HepG2 (cell line): ENCODE data around the gene FGF19. TPM values are rescaled to one million over a fixed set of nuclear protein-coding genes. Genes with fewer than 3 reads are reported as not detected.

Experiments
- BRCA1 ChIP-seq: sonication (generic); formaldehyde crosslinking; IDR thresholded peaks from 2 replicates; pipeline ENCODE4 v1.4.0; 2020; ENCODE audit warnings: missing genetic modification reagents
- CBX5 ChIP-seq: sonication (generic); formaldehyde crosslinking; IDR thresholded peaks from 2 replicates; pipeline ENCODE4 v1.4.0; 2020; ENCODE audit warnings: missing genetic modification reagents, borderline replicate concordance
- EED ChIP-seq: sonication (generic); formaldehyde crosslinking; IDR thresholded peaks from 2 replicates; pipeline ENCODE4 v1.5.0; 2020; ENCODE audit warnings: mild to moderate bottlenecking, missing genetic modification reagents
- JUN ChIP-seq: sonication (generic); formaldehyde crosslinking; IDR thresholded peaks from 2 replicates; pipeline ENCODE4 v1.4.0; 2020; ENCODE audit warnings: mild to moderate bottlenecking, missing genetic modification reagents
- KDM2A ChIP-seq: sonication (generic); formaldehyde crosslinking; IDR thresholded peaks from 2 replicates; pipeline ENCODE4 v1.4.0; 2020; ENCODE audit warnings: low read depth, missing genetic modification reagents, borderline replicate concordance
- MEIS1 ChIP-seq: sonication (generic); formaldehyde crosslinking; IDR thresholded peaks from 2 replicates; pipeline ENCODE4 v1.9.0; 2021; ENCODE audit warnings: mild to moderate bottlenecking, missing genetic modification reagents, moderate library complexity, borderline replicate concordance
- SAFB2 ChIP-seq: sonication (generic); formaldehyde crosslinking; IDR thresholded peaks from 2 replicates; pipeline ENCODE4 v1.5.1; 2020; ENCODE audit warnings: missing genetic modification reagents, low read depth, mild to moderate bottlenecking, borderline replicate concordance
- TBX2 ChIP-seq: sonication (generic); formaldehyde crosslinking; IDR thresholded peaks from 2 replicates; pipeline ENCODE4 v1.5.0; 2020; ENCODE audit warnings: missing genetic modification reagents, mild to moderate bottlenecking, borderline replicate concordance
- TMF1 ChIP-seq: sonication (generic); formaldehyde crosslinking; IDR thresholded peaks from 2 replicates; pipeline ENCODE4 v1.8.1; 2022; ENCODE audit warnings: low read depth, missing genetic modification reagents
- YEATS4 ChIP-seq: sonication (generic); formaldehyde crosslinking; IDR thresholded peaks from 2 replicates; pipeline ENCODE4 v1.4.0; 2020; ENCODE audit warnings: missing genetic modification reagents, borderline replicate concordance
- ZNF296 ChIP-seq: sonication (generic); formaldehyde crosslinking; conservative IDR thresholded peaks from 2 replicates; pipeline ENCODE4 v1.5.0; 2020; ENCODE audit warnings: mild to moderate bottlenecking, missing genetic modification reagents
- ZNF354B ChIP-seq: sonication (generic); formaldehyde crosslinking; IDR thresholded peaks from 2 replicates; pipeline ENCODE4 v1.8.0; 2022; ENCODE audit warnings: mild to moderate bottlenecking, missing genetic modification reagents
- ZNF446 ChIP-seq: sonication (generic); formaldehyde crosslinking; IDR thresholded peaks from 2 replicates; pipeline ENCODE4 v1.5.0; 2020; ENCODE audit warnings: mild to moderate bottlenecking, missing genetic modification reagents
- ZSCAN30 ChIP-seq: sonication (generic); formaldehyde crosslinking; IDR thresholded peaks from 2 replicates; pipeline ENCODE4 v1.5.0; 2020; ENCODE audit warnings: mild to moderate bottlenecking, missing genetic modification reagents
- polyA plus RNA-seq, 8 experiments: library from polyadenylated mRNA; depleted of rRNA in 3 of 8; stranded (reverse) in 7 of 8; unstranded in 1 of 8; fragments of >200 nt; fragmentation: Illumina TruSeq in 4 of 8; extraction: Trizol in 4 of 8; gene quantifications; 2 replicates each; pipeline versions ENCODE4 v1.2.1 to v1.2.3, GENCODE V29; 2011 to 2016; ENCODE audit warnings: low read depth in 4 of 8, missing spikeins in 1 of 8, mixed read lengths in 1 of 8; ENCODE audit not compliant: insufficient read depth in 1 of 8
- total RNA-seq, 5 experiments: library from RNA; depleted of rRNA; stranded (reverse); fragments of >200 nt; fragmentation: Illumina TruSeq; extraction: Trizol; gene quantifications; 2 replicates each; pipeline ENCODE4 v1.2.3, GENCODE V29; 2016; ENCODE audit warnings: low read depth in 1 of 5
- TF ChIP-seq, protein P1 (sequence below): sonication (generic); formaldehyde crosslinking; IDR thresholded peaks from 2 replicates; pipeline ENCODE4 v1.9.0; 2022; ENCODE audit warnings: low read depth, missing genetic modification reagents
- TF ChIP-seq, protein P2 (sequence below), 2 experiments: IDR thresholded peaks; 2 replicates each; pipeline ENCODE4 v1.6.1; 2011 to 2012; ENCODE audit warnings: low read length in 2 of 2, borderline replicate concordance in 1 of 2, low read depth in 1 of 2, mild to moderate bottlenecking in 1 of 2, moderate library complexity in 1 of 2
- TF ChIP-seq, protein P3 (sequence below): IDR thresholded peaks from 2 replicates; pipeline ENCODE4 v1.6.1; 2016; ENCODE audit warnings: low read depth, borderline replicate concordance
- TF ChIP-seq, protein P4 (sequence below): sonication (generic); formaldehyde crosslinking; IDR thresholded peaks from 2 replicates; pipeline ENCODE4 v1.4.0; 2020; ENCODE audit warnings: missing genetic modification reagents; ENCODE audit errors: not compliant biosample characterization
- TF ChIP-seq, protein P5 (sequence below): sonication (generic); formaldehyde crosslinking; IDR thresholded peaks from 2 replicates; pipeline ENCODE4 v1.5.0; 2020; ENCODE audit warnings: mild to moderate bottlenecking, missing genetic modification reagents, borderline replicate concordance

Gene FGF19
- total and polyA plus RNA-seq, 2 of the 13 experiments (the other 11 are each of a cell fraction or from before 2014, with no cell fraction given): 0.07 TPM; not detected in 1

DNA sequence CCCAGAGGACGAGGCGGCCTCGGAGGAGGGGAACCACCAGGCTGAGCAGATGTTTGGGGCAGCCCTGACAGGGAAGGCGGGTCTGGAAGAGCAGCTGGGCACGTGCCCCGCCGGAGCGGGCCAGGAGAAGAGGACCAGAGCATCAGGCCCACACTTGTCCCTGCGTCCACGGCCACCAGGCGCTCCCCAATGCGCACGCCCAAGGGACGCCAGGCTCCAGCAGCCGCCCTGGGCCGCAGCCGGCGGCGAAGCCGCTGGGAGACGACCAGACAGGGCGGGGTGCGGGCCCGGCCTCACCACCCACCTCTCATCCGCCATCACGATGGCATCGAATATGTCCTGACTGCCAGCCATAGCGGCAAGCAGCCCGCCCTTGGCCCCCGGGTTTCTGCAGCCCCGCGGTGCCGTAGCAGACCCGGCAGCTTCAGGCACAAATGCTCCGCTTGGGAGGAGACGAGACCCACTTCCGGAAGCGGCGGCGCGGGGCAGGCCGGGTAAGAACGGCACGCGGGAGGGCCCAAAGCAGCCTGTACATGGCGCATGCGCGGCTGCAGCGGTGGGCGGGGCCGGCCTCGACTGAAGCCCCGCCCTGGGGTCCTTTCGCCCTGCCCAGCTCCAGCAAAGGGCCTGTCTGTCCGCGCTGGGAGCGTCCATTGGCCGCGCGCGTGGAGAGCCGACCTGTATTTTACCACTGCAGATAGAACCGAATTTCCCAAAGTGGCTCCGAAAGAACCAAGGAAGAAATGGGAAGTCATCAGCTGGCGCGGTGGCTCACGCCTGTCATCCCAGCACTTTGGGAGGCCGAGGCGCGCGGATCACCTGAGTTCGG is 28.7 kb downstream of the FGF19 start, which contains the start of gene LTO1 (continued):
- TF ChIP-seq KDM2A (CRISPR knock-in tag) (peak; percentile 93), CBX5 (CRISPR knock-in tag) (no peak; the same call in 1 of the 2 replicates), ZSCAN30 (no peak), BRCA1 (CRISPR knock-in tag) (no peak), JUN (no peak), ZNF446 (CRISPR knock-in tag) (no peak), TBX2 (CRISPR knock-in tag) (peak; percentile 64; the same call in 1 of the 2 replicates), TMF1 (CRISPR knock-in tag) (peak; percentile 92), ZNF296 (CRISPR knock-in tag) (no peak), MEIS1 (CRISPR knock-in tag) (0 out of 2 replicates have a peak, but pooled peaks have one; percentile 23), YEATS4 (CRISPR knock-in tag) (peak; percentile 51; the same call in 1 of the 2 replicates), SAFB2 (CRISPR knock-in tag) (no peak), ZNF354B (no peak), EED (CRISPR knock-in tag) (peak; percentile 54; the same call in 1 of the 2 replicates)
- TF ChIP-seq, protein P1, sequence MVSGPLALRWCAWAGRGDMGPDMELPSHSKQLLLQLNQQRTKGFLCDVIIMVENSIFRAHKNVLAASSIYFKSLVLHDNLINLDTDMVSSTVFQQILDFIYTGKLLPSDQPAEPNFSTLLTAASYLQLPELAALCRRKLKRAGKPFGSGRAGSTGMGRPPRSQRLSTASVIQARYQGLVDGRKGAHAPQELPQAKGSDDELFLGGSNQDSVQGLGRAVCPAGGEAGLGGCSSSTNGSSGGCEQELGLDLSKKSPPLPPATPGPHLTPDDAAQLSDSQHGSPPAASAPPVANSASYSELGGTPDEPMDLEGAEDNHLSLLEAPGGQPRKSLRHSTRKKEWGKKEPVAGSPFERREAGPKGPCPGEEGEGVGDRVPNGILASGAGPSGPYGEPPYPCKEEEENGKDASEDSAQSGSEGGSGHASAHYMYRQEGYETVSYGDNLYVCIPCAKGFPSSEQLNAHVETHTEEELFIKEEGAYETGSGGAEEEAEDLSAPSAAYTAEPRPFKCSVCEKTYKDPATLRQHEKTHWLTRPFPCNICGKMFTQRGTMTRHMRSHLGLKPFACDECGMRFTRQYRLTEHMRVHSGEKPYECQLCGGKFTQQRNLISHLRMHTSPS (CRISPR knock-in tag): no peak
- TF ChIP-seq, protein P2, sequence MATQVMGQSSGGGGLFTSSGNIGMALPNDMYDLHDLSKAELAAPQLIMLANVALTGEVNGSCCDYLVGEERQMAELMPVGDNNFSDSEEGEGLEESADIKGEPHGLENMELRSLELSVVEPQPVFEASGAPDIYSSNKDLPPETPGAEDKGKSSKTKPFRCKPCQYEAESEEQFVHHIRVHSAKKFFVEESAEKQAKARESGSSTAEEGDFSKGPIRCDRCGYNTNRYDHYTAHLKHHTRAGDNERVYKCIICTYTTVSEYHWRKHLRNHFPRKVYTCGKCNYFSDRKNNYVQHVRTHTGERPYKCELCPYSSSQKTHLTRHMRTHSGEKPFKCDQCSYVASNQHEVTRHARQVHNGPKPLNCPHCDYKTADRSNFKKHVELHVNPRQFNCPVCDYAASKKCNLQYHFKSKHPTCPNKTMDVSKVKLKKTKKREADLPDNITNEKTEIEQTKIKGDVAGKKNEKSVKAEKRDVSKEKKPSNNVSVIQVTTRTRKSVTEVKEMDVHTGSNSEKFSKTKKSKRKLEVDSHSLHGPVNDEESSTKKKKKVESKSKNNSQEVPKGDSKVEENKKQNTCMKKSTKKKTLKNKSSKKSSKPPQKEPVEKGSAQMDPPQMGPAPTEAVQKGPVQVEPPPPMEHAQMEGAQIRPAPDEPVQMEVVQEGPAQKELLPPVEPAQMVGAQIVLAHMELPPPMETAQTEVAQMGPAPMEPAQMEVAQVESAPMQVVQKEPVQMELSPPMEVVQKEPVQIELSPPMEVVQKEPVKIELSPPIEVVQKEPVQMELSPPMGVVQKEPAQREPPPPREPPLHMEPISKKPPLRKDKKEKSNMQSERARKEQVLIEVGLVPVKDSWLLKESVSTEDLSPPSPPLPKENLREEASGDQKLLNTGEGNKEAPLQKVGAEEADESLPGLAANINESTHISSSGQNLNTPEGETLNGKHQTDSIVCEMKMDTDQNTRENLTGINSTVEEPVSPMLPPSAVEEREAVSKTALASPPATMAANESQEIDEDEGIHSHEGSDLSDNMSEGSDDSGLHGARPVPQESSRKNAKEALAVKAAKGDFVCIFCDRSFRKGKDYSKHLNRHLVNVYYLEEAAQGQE (IDR thresholded peaks at IDR 0.05; ENCODE audit: borderline replicate concordance in 1 of 2, low read depth in 1 of 2, low read length in 2 of 2): no peak; a peak in 1 of 4 replicates
- TF ChIP-seq, protein P3, sequence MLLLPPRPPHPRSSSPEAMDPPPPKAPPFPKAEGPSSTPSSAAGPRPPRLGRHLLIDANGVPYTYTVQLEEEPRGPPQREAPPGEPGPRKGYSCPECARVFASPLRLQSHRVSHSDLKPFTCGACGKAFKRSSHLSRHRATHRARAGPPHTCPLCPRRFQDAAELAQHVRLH (CRISPR knock-in tag): peak; percentile 27; the same call in 1 of the 2 replicates
- TF ChIP-seq, protein P4, sequence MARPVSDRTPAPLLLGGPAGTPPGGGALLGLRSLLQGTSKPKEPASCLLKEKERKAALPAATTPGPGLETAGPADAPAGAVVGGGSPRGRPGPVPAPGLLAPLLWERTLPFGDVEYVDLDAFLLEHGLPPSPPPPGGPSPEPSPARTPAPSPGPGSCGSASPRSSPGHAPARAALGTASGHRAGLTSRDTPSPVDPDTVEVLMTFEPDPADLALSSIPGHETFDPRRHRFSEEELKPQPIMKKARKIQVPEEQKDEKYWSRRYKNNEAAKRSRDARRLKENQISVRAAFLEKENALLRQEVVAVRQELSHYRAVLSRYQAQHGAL (CRISPR knock-in tag): no peak
- TF ChIP-seq, protein P5, sequence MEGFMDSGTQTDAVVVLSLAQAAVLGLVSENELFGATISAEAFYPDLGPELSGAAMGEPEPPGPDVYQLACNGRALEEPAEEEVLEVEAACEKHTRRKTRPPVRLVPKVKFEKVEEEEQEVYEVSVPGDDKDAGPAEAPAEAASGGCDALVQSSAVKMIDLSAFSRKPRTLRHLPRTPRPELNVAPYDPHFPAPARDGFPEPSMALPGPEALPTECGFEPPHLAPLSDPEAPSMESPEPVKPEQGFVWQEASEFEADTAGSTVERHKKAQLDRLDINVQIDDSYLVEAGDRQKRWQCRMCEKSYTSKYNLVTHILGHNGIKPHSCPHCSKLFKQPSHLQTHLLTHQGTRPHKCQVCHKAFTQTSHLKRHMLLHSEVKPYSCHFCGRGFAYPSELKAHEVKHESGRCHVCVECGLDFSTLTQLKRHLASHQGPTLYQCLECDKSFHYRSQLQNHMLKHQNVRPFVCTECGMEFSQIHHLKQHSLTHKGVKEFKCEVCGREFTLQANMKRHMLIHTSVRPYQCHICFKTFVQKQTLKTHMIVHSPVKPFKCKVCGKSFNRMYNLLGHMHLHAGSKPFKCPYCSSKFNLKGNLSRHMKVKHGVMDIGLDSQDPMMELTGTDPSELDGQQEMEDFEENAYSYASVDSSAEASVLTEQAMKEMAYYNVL (CRISPR knock-in tag): peak; percentile 61; the same call in 1 of the 2 replicates
